H4 (cell line): ENCODE results near the gene SLC25A21. TPM values are rescaled to one million over a fixed set of nuclear protein-coding genes. Genes with fewer than 3 reads are reported as not detected.
"Not testable (repeated sequence)": the region's sequence is repeated elsewhere in the genome, so short reads cannot be mapped to it uniquely, and the experiment has no call there.

Source experiments
- DNase-seq: peaks from one replicate; pipeline ENCODE4 v3.0.0-alpha.2; 2015; ENCODE audit warnings: low spot score
- total RNA-seq: library from RNA; depleted of rRNA; stranded (reverse); fragments of >200 nt; shearing (Covaris generic); gene quantifications from 2 replicates; pipeline ENCODE4 v1.2.3, GENCODE V29; 2014

SLC25A21 gene
- total RNA-seq, 1 experiment from 2014 or later, result not detected

- no peak for DNase-seq
Measured at GRCh38 chr14:36824854-36825253, 347.6 kb downstream of the SLC25A21 start.

GRCh38 chr14:36823651-36824050 lies 348.8 kb downstream of the SLC25A21 start:
- no peak for DNase-seq

- no peak for DNase-seq
Measured at GRCh38 chr14:36822685-36823084, 349.7 kb downstream of the SLC25A21 start.

DNA sequence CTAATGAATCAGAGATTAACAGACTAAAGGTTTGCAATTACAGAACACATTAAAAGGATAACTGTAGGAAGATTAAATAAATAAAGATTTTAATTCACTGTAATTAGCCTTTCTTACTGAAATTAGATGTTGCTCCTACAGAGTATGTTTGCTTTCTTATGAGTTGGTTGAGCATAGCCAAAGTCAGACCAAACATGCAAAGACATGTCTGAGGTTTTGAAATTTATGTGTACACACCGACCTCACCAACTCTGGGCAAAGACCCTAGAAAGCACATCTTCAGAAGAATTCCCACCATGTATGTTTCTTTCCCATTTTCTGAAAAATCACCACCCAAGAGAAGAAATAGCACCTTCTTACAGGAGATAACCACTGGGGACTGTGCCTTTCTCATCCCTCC lies 351.5 kb downstream of the SLC25A21 start:
- DNase-seq, result no peak

DNA sequence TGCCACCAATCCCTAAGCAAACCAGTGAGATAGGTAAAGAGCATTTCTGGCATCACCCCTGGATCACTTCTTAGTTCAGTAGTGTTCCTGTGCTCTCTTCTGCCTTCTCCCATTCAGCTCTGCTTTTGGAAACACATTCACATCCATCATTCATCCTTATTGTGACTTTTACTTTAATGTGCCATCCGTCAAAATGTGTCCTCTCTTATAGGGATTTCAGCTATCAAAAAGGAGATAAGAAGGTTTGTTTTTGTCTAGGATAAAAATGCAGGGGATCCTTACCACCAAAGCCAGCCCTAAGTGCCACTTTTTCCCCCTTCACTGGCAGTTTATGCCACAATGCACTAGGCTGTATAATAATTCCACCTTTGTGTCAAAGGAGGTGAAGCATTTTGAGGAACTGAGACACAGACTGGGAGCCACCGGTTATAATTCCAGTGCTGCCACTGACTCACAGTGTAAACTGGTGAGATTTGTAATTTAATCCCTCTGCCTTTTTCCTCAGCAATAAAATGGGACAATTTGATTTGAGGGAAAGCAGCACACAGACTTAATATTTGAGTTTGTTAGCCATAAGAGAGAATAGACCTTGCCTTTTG lies 352.2 kb downstream of the SLC25A21 start:
- no peak for DNase-seq

DNA sequence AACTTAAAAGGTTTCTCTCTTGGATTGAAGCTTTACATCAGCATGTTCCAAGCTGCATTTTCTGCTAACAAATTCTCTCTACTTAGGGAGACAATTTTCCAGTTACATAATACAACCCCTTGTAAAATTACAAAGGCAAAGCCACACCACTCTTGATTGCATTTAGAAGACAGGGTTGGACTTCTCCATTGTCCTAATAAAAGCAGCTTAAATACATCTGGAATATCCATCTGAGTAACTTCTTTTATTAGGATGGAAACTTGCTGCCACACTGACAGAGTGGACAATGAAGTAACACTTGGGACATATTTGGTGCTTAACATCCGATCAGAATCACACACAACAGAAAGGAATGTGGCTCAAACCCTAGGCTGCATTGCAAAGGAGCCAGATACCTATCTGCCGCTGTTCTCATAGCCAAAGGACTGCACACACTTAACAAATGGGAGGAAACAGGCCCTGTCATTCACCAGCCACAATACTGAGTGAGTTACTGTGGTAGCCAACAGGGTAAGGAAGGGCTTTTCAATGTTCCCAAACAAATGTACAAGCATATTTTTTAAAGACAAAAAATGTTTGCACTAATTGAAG lies 353.5 kb downstream of the SLC25A21 start:
- no peak for DNase-seq

GRCh38 chr14:36818246-36818645 lies 354.2 kb downstream of the SLC25A21 start:
- DNase-seq, result no peak

DNA sequence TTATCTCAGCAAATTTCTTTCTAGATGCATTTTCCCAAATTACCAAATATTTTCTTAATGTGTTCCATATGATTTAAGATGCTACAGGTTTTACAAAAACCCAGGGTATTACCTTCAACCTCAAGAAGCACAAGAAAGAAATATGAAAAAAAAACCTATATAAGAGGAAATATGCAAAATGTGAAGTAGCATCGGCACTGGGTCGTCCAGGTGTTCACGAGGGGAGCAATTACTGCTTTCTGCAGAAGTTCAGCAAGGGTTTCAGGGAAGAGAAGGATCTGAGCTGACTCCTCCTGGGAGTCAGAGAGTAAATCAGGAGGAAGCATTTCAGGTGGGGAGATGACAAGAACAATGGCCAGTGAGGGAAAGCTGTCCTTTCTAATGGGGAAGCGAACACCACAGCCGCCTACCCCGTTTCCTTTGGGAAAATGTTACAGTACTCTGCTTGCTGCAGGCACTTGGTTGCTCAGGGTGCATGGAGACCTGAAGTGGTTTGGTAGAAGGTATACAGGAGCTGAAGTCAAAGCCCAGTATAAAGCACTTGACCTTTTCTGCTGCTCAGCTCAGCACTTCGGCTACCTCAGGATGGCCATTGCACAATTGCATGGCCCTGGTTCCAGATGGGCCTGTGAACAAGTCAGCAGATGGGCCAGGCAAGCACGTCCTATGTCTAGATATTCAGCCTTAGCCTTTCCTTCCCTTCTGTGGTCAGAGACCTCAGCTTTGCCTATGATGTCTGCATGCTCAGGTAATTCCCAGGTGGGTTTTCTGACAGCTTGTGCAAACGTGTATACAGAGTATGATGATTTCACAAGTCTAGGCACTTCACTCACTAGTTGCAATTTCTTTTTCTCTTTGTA lies 355.1 kb downstream of the SLC25A21 start:
- no peak for DNase-seq

DNA sequence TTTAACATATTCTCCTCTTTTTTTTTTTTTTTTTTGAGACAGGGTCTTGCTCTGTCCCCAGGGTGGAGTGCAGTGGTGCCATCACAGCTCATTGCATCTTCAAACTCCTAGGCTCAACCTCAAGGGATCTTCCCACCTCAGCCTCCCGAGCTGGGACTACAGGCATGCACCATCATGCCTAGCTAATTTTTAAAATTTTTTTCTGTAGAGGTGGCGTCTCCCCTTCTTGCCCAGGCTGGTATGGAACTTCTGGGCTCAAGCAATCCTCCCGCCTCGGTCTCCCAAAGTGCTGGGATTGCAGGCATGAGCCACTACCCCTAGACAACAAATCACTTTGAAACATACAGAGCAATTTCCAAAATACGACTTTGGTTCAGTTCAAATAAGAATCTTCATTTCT lies 355.9 kb downstream of the SLC25A21 start:
- DNase-seq, result no peak

DNA sequence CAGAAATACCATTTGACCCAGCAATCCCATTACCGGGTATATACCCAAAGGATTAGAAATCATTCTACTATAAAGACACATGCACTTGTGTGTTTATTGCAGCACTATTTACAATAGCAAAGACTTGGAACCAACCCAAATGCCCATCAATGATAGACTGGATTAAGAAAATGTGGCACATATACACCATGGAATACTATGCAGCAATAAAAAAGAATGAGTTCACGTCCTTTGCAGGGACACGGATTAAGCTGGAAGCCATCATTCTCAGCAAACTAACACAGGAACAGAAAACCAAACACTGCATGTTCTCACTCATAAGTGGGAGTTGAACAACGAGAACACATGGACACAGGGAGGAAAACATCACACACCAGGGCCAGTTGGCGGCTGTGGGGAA lies 357.6 kb downstream of the SLC25A21 start:
- not testable (repeated sequence) for DNase-seq

GRCh38 chr14:36810209-36810608 lies 362.2 kb downstream of the SLC25A21 start:
- no peak for DNase-seq

DNA sequence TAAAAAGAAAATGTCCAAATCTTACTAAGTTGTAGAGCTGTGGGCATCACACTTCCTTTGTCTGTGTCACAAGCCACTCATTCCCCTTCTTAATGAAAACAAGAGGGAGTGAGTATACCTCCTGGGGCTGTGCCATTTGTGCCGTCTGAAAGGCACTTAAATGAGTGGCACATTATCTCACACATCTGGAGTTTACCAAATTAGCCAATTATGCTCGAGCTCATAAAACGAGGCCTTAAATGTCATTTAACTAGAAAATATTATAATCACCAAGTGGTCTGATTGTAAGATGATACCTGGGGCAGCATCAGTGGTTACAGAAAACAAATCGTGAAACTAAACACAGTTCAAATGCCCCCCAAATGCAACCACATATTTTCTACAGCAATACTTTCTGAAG lies 364.7 kb downstream of the SLC25A21 start:
- DNase-seq, result no peak

GRCh38 chr14:36805131-36805559 lies 367.3 kb downstream of the SLC25A21 start:
- no peak for DNase-seq

DNA sequence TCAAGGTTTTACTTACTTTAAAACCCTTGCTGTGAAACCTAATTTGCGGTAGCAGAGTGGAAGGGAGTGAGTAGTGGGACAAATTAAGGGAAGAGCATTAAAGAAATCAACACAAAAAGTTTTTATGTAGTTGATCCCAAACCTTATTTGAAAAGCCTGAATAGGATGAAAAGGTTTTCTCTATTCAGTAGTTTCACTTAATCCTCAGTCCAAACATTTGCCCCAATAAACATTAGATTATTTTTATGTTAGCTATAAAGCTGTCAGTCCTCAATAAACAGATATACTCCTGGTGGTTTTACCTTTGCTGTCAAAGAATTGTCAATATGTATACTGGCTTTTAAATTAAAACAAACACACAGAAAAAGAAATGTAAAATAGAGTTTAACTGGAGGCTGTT lies 374.8 kb downstream of the SLC25A21 start:
- no peak for DNase-seq

DNA sequence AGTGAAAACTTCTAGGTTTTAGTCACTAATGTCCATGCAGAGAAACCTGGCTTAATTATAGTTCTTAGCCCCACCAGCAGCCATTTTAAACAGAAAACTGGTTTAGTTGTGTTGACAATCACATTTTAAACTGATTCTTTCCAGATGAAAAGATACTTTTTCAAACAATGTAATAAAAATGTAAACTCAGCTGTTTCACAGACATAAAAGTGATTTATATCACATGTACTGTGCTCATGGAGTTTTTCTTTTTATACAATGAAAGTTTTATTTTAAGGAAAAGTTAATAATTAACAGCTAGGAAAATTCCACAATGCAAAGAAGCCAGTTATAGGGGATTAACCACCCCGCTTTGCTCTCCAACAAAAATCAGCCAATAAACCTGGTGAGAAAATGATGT lies 381.0 kb downstream of the SLC25A21 start:
- DNase-seq, result no peak

DNA sequence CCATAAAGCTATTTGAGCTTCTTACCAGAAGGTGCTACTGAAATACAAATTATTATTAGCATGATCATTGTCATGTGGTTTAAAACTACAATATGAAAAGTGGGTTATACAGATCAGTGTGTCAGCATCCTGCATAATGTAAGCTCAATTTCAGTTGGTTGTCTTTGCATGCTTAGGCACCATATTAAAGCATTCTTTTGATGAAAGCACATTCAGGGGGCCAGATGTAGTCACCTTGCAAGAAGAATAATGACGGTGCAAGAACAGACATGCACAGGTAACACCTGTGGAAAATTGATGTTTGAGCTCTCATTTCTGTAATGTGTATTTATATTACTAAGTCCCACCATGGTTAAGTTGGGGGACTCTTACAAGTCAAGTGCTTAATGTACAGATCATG lies 386.9 kb downstream of the SLC25A21 start:
- DNase-seq, result no peak

GRCh38 chr14:36784541-36784940 lies 387.9 kb downstream of the SLC25A21 start:
- no peak for DNase-seq

GRCh38 chr14:36781897-36782296 lies 390.5 kb downstream of the SLC25A21 start:
- no peak for DNase-seq

DNA sequence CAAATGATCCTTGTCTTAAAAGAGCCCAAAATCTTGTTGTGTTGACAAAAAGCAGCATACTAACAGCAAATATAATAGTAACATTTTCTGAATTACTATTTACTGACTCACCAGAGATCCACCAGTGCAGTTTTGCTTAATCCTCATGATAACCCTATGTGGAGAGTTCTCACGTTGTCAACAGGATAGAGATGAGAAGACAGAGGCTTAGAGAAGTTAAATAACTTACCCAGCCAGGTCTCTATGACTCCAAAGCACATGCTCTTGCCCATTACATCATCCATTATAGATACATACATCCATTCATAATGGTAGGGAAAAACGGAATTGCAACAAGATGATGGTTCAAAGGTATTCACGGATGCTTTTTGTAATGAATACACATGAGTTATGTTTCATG lies 398.8 kb downstream of the SLC25A21 start:
- no peak for DNase-seq

DNA sequence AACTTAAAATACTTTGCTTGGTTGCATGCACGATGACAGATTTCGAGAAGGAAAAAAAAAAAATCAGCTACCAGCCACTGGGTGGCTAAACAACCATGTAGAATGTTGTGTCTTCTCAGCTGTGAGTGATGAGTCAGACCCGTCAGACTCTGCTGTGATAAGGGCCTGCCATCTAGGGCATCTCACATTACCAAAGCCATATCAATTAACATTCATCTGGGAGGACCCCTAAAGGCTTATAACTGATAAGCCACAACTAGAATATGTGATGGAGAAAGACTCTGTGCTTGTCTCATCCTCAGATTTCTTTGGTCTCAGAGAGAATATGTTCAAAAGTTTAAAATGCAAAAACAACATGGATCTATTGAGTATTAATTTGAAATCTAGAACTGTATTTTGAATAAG lies 399.3 kb downstream of the SLC25A21 start:
- DNase-seq, result peak; percentile 43

DNA sequence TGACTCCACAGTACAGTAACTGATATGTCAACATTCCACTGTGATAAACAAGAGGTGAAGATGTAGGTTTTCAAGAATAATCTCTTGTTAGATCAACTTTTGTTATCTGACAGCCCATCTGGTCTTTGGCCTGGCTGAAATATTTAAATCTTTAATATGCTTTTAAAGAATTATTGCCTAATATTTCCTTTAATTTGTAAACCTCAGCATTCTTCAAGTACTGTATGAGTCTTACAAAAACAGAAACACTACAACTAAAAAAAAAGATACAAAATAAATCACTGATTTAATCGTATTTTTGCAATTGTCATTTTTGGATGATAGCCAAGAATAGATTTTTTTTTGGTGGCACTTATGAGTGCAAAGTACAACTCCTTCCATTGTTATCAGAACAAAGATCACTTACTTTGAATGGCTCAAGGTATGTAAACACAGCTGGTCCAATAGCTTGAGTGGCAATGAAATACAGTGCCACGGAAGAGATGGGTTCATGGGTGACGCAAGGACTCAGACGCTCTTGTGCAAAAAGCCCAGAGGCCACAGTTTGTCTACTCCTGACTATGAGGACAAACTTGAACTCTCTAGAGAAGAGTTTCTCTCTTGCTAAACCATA lies 401.3 kb downstream of the SLC25A21 start:
- DNase-seq, result no peak

- DNase-seq, result no peak
Measured at GRCh38 chr14:36768638-36769337, 403.6 kb downstream of the SLC25A21 start.
